Keratinocyte (primary cell): ENCODE measurements around the gene CRYM. TPM values are rescaled to one million over a fixed set of nuclear protein-coding genes. Genes with fewer than 3 reads are reported as not detected.

Experiments used
- DNase-seq: peaks from one replicate; pipeline ENCODE4 v3.0.0-alpha.2; 2011; ENCODE audit warnings: low read depth, missing footprints, low spot score
- FAIRE-seq: peaks from 2 replicates; lab custom pipeline; 2011; peaks lifted over from hg19 to GRCh38; lab: Jason Lieb, UNC
- H2AFZ ChIP-seq: 2 replicates; pipeline ENCODE4 v1.6.0; 2012; ENCODE audit warnings: low read length, control low read depth, inconsistent platforms; ENCODE audit not compliant: control insufficient read depth
- H3K27ac ChIP-seq: 2 replicates; pipeline ENCODE4 v1.5.1; 2011; ENCODE audit warnings: low read length; ENCODE audit not compliant: control insufficient read depth, insufficient read depth
- H3K27me3 ChIP-seq: 3 replicates; pipeline ENCODE4 v1.6.0; 2011; ENCODE audit warnings: low read length; ENCODE audit not compliant: control insufficient read depth, insufficient read depth; ENCODE audit errors: extremely low read depth
- H3K36me3 ChIP-seq, 2 experiments: 2 replicates in 1 of 2; 3 replicates in 1 of 2; pipeline ENCODE4 v1.5.1; 2011; ENCODE audit warnings: low read length in 2 of 2, mild to moderate bottlenecking in 1 of 2; ENCODE audit not compliant: control insufficient read depth in 2 of 2, insufficient read depth in 2 of 2; ENCODE audit errors: extremely low read depth in 1 of 2
- H3K4me1 ChIP-seq: 3 replicates; pipeline ENCODE4 v1.5.1; 2011; ENCODE audit warnings: low read length; ENCODE audit not compliant: control insufficient read depth, insufficient read depth; ENCODE audit errors: extremely low read depth
- H3K4me2 ChIP-seq: 3 replicates; pipeline ENCODE4 v1.6.0; 2011; ENCODE audit warnings: low read depth, low read length; ENCODE audit not compliant: control insufficient read depth, insufficient read depth; ENCODE audit errors: extremely low read depth
- H3K4me3 ChIP-seq, 3 experiments: fragments of 200-600 bp in 1 of 3; sonication (generic) in 1 of 3; 2 replicates in 2 of 3; 3 replicates in 1 of 3; pipeline ENCODE4 v1.5.1; 2011 to 2016; ENCODE audit warnings: low read length in 3 of 3, mild to moderate bottlenecking in 3 of 3, control low read depth in 2 of 3, inconsistent platforms in 1 of 3, low read depth in 1 of 3, mixed read lengths in 1 of 3, mixed run types in 1 of 3, moderate library complexity in 1 of 3; ENCODE audit not compliant: control insufficient read depth in 2 of 3, insufficient read depth in 2 of 3; ENCODE audit errors: extremely low read depth in 1 of 3
- H3K79me2 ChIP-seq: 2 replicates; pipeline ENCODE4 v1.6.0; 2012; ENCODE audit warnings: low read length; ENCODE audit not compliant: control insufficient read depth, insufficient read depth
- H3K9ac ChIP-seq: 3 replicates; pipeline ENCODE4 v1.6.0; 2011; ENCODE audit warnings: low read length; ENCODE audit not compliant: control insufficient read depth, insufficient read depth; ENCODE audit errors: extremely low read depth
- H3K9me1 ChIP-seq: 3 replicates; pipeline ENCODE4 v1.6.0; 2011; ENCODE audit warnings: low read length; ENCODE audit not compliant: control insufficient read depth, insufficient read depth; ENCODE audit errors: extremely low read depth
- H3K9me3 ChIP-seq: 2 replicates; pipeline ENCODE4 v1.5.1; 2012; ENCODE audit warnings: low read depth, low read length; ENCODE audit not compliant: control insufficient read depth
- H4K20me1 ChIP-seq: 3 replicates; pipeline ENCODE4 v1.6.0; 2011; ENCODE audit warnings: low read length; ENCODE audit not compliant: control insufficient read depth, insufficient read depth; ENCODE audit errors: extremely low read depth
- EZH2 ChIP-seq: IDR thresholded peaks from one replicate; pipeline ENCODE4 v1.6.1; 2012; ENCODE audit warnings: inconsistent platforms, mild to moderate bottlenecking, low read length, moderate library complexity
- dilution Hi-C: fragments of 300-500 bp; cut with MboI; formaldehyde crosslinking; loops from one replicate; pipeline ENCODE4 v1.7.0; 2020; ENCODE audit warnings: low sequenced_read_pairs; ENCODE audit not compliant: extremely low pct_ligation_motif_present
- polyA plus RNA-seq, 5 experiments: library from polyadenylated mRNA; depleted of rRNA in 3 of 5; stranded (reverse) in 3 of 5; stranded (forward) in 1 of 5; unstranded in 1 of 5; fragments of >200 nt; gene quantifications; 1 replicate in 1 of 5; 2 replicates in 3 of 5; 3 replicates in 1 of 5; pipeline versions ENCODE4 v1.2.1 to v1.2.3, GENCODE V29; 2011 to 2012; ENCODE audit warnings: missing spikeins in 2 of 5, low read depth in 1 of 5, low replicate concordance in 1 of 5
- TF ChIP-seq, protein P1 (sequence below), 3 experiments: IDR thresholded peaks in 1 of 3; conservative IDR thresholded peaks in 1 of 3; optimal IDR thresholded peaks in 1 of 3; 2 replicates in 2 of 3; 3 replicates in 1 of 3; pipeline versions ENCODE3 to v1.5.1; 2011; ENCODE audit warnings: low read length in 3 of 3, mild to moderate bottlenecking in 3 of 3, moderate library complexity in 2 of 3, control low read depth in 1 of 3, inconsistent platforms in 1 of 3; ENCODE audit not compliant: insufficient read depth in 2 of 3; ENCODE audit errors: extremely low read depth in 1 of 3

Gene CRYM
- polyA plus RNA-seq, 1 donor (not counting 4 experiments of a cell fraction or from before 2014, with no cell fraction given) = 0.18 TPM

DNA sequence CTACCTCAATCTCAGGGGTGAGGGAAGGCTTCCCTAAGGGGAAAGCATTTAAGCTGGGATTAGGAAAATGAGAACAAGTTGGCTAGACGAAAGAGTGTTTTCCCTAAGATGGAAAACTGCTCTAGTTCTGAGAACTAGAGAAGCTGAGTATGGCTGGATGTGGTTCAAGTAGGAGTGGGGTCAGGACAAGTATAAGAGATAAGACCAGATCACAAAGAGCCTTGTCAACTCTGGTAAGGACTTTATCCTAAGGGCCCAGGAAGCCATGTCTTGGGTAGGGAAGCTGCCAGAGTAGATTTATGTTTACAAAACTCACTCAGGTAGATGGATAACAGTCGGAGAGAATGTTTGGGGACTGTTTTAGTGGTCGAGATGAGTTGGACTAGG, 42.9 kb downstream of the CRYM start:
- DNase-seq (no peak), FAIRE-seq (no peak)
- no peaks in the 10 kb centered on the region for H3K9me1 ChIP-seq
- no peak overlapping the region for H3K4me3 ChIP-seq
- H4K20me1 ChIP-seq = no peaks in the 10 kb centered on the region
- no peaks in the 10 kb centered on the region for H3K9me3 ChIP-seq
- no peak overlapping the region for H3K4me2 ChIP-seq
- H3K27me3 ChIP-seq = no peaks in the 10 kb centered on the region
- H3K27ac ChIP-seq = no peak overlapping the region
- dilution Hi-C loops = no loop called here
- no peaks in the 10 kb centered on the region for H3K4me1 ChIP-seq
- TF ChIP-seq, protein P1, sequence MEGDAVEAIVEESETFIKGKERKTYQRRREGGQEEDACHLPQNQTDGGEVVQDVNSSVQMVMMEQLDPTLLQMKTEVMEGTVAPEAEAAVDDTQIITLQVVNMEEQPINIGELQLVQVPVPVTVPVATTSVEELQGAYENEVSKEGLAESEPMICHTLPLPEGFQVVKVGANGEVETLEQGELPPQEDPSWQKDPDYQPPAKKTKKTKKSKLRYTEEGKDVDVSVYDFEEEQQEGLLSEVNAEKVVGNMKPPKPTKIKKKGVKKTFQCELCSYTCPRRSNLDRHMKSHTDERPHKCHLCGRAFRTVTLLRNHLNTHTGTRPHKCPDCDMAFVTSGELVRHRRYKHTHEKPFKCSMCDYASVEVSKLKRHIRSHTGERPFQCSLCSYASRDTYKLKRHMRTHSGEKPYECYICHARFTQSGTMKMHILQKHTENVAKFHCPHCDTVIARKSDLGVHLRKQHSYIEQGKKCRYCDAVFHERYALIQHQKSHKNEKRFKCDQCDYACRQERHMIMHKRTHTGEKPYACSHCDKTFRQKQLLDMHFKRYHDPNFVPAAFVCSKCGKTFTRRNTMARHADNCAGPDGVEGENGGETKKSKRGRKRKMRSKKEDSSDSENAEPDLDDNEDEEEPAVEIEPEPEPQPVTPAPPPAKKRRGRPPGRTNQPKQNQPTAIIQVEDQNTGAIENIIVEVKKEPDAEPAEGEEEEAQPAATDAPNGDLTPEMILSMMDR (optimal IDR thresholded peaks at IDR 0.05 in 1 of 3, IDR thresholded peaks at IDR 0.05 in 1 of 3, conservative IDR thresholded peaks at IDR 0.05 in 1 of 3; ENCODE audit: extremely low read depth in 1 of 3, insufficient read depth in 2 of 3, low read length in 3 of 3) = no peak
- no peak for TF ChIP-seq EZH2
- no peaks in the 10 kb centered on the region for H3K36me3 ChIP-seq
- H3K79me2 ChIP-seq = no peaks in the 10 kb centered on the region
- H3K9ac ChIP-seq = no peak overlapping the region
- H2AFZ ChIP-seq = no peak overlapping the region

DNA sequence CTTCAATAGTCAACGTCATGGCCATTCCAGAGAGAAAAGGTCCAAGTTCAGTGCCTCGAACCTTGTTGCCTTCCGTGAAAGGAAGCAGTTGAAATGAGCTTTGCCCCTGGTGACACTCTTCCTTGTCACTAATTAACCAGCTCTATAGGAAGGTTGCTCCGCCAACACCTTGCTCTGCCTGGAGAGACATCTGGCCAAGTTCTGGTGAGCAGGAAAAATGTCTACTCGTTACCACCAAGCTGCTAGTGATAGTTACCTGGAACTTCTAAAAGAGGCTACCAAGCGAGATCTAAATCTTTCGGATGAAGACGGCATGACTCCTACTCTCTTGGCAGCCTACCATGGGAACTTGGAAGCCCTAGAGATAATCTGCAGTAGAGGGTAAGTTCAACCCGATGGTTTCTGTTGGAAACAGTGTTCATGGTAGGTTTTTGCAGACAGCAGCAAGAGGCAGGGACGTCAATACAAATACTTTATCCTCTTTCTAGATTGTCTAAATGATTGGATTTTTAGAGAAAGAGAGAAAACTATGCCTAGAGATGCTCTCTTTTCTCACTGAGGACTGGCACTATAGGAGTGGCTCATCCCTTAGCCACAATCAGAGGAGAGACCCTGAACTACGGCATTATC, 44.5 kb downstream of the CRYM start, which contains the start of gene ANKS4B:
ANKS4B (plus strand) TSS at position 179 of the 630 bp plus-strand sequence; CDS start at position 218, 39 bp downstream.
- Histone ChIP-seq H3K9ac (no peak within 1 kb of the TSS), H3K79me2 (no peaks in the 10 kb centered on the region), H3K4me1 (no peaks in the 10 kb centered on the region), H3K27ac (no peak within 1 kb of the TSS), H4K20me1 (no peaks in the 10 kb centered on the region), H3K4me3 (no peak within 1 kb of the TSS), H3K27me3 (no peaks in the 10 kb centered on the region), H3K36me3 (no peaks in the 10 kb centered on the region), H3K9me1 (no peaks in the 10 kb centered on the region), H3K9me3 (no peaks in the 10 kb centered on the region), H3K4me2 (no peak within 1 kb of the TSS), H2AFZ (no peak within 1 kb of the TSS)
- no peak for TF ChIP-seq EZH2
- TF ChIP-seq, protein P1 (optimal IDR thresholded peaks at IDR 0.05 in 1 of 3, IDR thresholded peaks at IDR 0.05 in 1 of 3, conservative IDR thresholded peaks at IDR 0.05 in 1 of 3; ENCODE audit: extremely low read depth in 1 of 3, insufficient read depth in 2 of 3, low read length in 3 of 3) = no peak
- dilution Hi-C loops = no loop called here
- DNase-seq (no peak), FAIRE-seq (no peak)
